PC-3 (cell line): ENCODE data around the gene BCAS3.

ENCODE experiments used
- EZH2 ChIP-seq: fragments of 300-600 bp; sonication (generic); IDR thresholded peaks from one replicate; pipeline ENCODE4 v1.6.1; 2017; ENCODE audit warnings: antibody characterized with exemption, mild to moderate bottlenecking, low read length; ENCODE audit not compliant: unreplicated experiment
- EZH2phosphoT487 ChIP-seq: fragments of 300-600 bp; sonication (generic); IDR thresholded peaks from 2 replicates; pipeline ENCODE4 v1.6.1; 2018; ENCODE audit warnings: mild to moderate bottlenecking, antibody characterized with exemption, low read length, borderline replicate concordance
- TF ChIP-seq, protein P1 (sequence below): fragments of 300-600 bp; sonication (generic); conservative IDR thresholded peaks from 2 replicates; pipeline ENCODE4 v1.5.1; 2017; ENCODE audit warnings: antibody characterized with exemption, low read depth, mild to moderate bottlenecking, low read length

DNA sequence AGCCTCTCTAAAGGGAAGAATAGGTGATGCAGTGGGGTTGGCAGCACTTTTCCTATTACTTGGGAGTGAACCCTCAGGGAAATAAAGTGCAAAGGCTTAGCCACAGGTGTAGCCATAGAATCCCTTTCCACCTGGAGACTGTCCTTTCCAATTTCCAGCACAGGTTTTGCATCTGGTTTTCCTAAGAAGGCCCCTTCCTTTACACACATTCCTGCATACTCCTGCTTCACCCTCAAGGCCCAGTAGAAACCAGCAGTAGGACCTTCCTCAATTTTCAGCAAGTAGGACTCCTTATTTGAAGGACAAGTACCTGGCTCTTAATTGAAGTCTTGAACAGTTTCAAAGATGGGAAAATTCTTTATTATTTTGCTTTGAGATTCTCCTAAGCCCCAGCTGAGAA lies 550.2 kb downstream of the BCAS3 start:
- TF ChIP-seq, protein P1, sequence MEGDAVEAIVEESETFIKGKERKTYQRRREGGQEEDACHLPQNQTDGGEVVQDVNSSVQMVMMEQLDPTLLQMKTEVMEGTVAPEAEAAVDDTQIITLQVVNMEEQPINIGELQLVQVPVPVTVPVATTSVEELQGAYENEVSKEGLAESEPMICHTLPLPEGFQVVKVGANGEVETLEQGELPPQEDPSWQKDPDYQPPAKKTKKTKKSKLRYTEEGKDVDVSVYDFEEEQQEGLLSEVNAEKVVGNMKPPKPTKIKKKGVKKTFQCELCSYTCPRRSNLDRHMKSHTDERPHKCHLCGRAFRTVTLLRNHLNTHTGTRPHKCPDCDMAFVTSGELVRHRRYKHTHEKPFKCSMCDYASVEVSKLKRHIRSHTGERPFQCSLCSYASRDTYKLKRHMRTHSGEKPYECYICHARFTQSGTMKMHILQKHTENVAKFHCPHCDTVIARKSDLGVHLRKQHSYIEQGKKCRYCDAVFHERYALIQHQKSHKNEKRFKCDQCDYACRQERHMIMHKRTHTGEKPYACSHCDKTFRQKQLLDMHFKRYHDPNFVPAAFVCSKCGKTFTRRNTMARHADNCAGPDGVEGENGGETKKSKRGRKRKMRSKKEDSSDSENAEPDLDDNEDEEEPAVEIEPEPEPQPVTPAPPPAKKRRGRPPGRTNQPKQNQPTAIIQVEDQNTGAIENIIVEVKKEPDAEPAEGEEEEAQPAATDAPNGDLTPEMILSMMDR, result no peak
- no peak for TF ChIP-seq EZH2phosphoT487
- TF ChIP-seq EZH2, result no peak
